Neural crest cell (in vitro differentiated cells): ENCODE data around the gene MYO5C. TPM values are rescaled to one million over a fixed set of nuclear protein-coding genes. Genes with fewer than 3 reads are reported as not detected.

ENCODE experiments used
- DNase-seq: peaks from one replicate; pipeline ENCODE4 v3.0.0; 2021; ENCODE audit warnings: low read depth, mixed read lengths, low spot score
- H3K27ac Mint-ChIP-seq: one replicate; pipeline ENCODE4 v1.8.0; 2021; ENCODE audit warnings: mild to moderate bottlenecking, mixed read lengths; ENCODE audit not compliant: unreplicated experiment
- H3K27me3 Mint-ChIP-seq: 2 replicates; pipeline ENCODE4 v1.8.0; 2021; ENCODE audit warnings: low read depth, mild to moderate bottlenecking, mixed read lengths
- H3K36me3 Mint-ChIP-seq: 2 replicates; pipeline ENCODE4 v1.8.0; 2021; ENCODE audit warnings: low read depth, mild to moderate bottlenecking, mixed read lengths
- H3K4me1 Mint-ChIP-seq: 2 replicates; pipeline ENCODE4 v1.8.0; 2021; ENCODE audit warnings: mixed read lengths
- H3K4me3 Mint-ChIP-seq: one replicate; pipeline ENCODE4 v1.8.0; 2021; ENCODE audit warnings: mild to moderate bottlenecking, mixed read lengths
- H3K9me3 Mint-ChIP-seq: 2 replicates; pipeline ENCODE4 v1.8.0; 2021; ENCODE audit warnings: mixed read lengths
- CTCF ChIP-seq: fragments of 200-600 bp; sonication (generic); conservative IDR thresholded peaks from 2 replicates; pipeline ENCODE4 v1.5.0; 2021; ENCODE audit warnings: antibody characterized with exemption, mild to moderate bottlenecking
- total RNA-seq: library from RNA; stranded (reverse); gene quantifications from 2 replicates; pipeline ENCODE4 v1.2.1, GENCODE V29; 2021

The MYO5C gene
- total RNA-seq, 1 donor from 2014 or later, result 7.7 TPM

- peaks cover 18% of the 10 kb centered on the region for H3K4me1 Mint-ChIP-seq
- DNase-seq, result no peak
- TF ChIP-seq CTCF, result no peak
- H3K9me3 Mint-ChIP-seq, result no peaks in the 10 kb centered on the region
- H3K27me3 Mint-ChIP-seq, result no peaks in the 10 kb centered on the region
- no peak overlapping the region for H3K4me3 Mint-ChIP-seq
- H3K27ac Mint-ChIP-seq, result peak overlapping the region; percentile 30
- H3K36me3 Mint-ChIP-seq, result no peaks in the 10 kb centered on the region
These were observed 62.2 kb downstream of the MYO5C start for GRCh38 chr15:52233405-52233804.

- Mint-ChIP-seq H3K4me3 (no peak overlapping the region), H3K36me3 (no peaks in the 10 kb centered on the region), H3K27me3 (no peaks in the 10 kb centered on the region), H3K4me1 (peaks cover 21% of the 10 kb centered on the region), H3K9me3 (no peaks in the 10 kb centered on the region), H3K27ac (no peak overlapping the region)
- no peak for DNase-seq
- TF ChIP-seq CTCF, result no peak
These were observed 63.3 kb downstream of the MYO5C start for GRCh38 chr15:52232327-52232726.

- no peak for DNase-seq
- no peaks in the 10 kb centered on the region for H3K9me3 Mint-ChIP-seq
- H3K4me1 Mint-ChIP-seq, result peaks cover 23% of the 10 kb centered on the region
- no peak overlapping the region for H3K27ac Mint-ChIP-seq
- H3K4me3 Mint-ChIP-seq, result no peak overlapping the region
- no peaks in the 10 kb centered on the region for H3K36me3 Mint-ChIP-seq
- H3K27me3 Mint-ChIP-seq, result no peaks in the 10 kb centered on the region
- no peak for TF ChIP-seq CTCF
These were observed 65.5 kb downstream of the MYO5C start for GRCh38 chr15:52230073-52230472.

GRCh38 chr15:52228921-52229320 is 66.7 kb downstream of the MYO5C start:
- Mint-ChIP-seq H3K4me3 (no peak overlapping the region), H3K9me3 (no peaks in the 10 kb centered on the region), H3K27me3 (no peaks in the 10 kb centered on the region), H3K4me1 (peaks cover 23% of the 10 kb centered on the region), H3K27ac (no peak overlapping the region), H3K36me3 (no peaks in the 10 kb centered on the region)
- no peak for TF ChIP-seq CTCF
- no peak for DNase-seq

GRCh38 chr15:52227456-52227855 is 68.1 kb downstream of the MYO5C start:
- H3K27me3 Mint-ChIP-seq, result no peaks in the 10 kb centered on the region
- no peaks in the 10 kb centered on the region for H3K36me3 Mint-ChIP-seq
- peak; percentile 80 for TF ChIP-seq CTCF
- peaks cover 15% of the 10 kb centered on the region for H3K4me1 Mint-ChIP-seq
- H3K9me3 Mint-ChIP-seq, result no peaks in the 10 kb centered on the region
- peak overlapping the region; percentile 90 for H3K27ac Mint-ChIP-seq
- DNase-seq, result peak; percentile 48
- no peak overlapping the region for H3K4me3 Mint-ChIP-seq

GRCh38 chr15:52225230-52225629 is 70.4 kb downstream of the MYO5C start:
- Mint-ChIP-seq H3K36me3 (no peaks in the 10 kb centered on the region), H3K27ac (no peak overlapping the region), H3K4me3 (no peak overlapping the region), H3K4me1 (peaks cover 5% of the 10 kb centered on the region), H3K9me3 (no peaks in the 10 kb centered on the region), H3K27me3 (no peaks in the 10 kb centered on the region)
- no peak for TF ChIP-seq CTCF
- DNase-seq, result no peak
